Measurements from ENCODE around the gene TNS3.

GRCh38 chr7:47295606-47296005, 286.3 kb downstream of the TNS3 start:
- no peak for TF ChIP-seq CTCF (IDR thresholded peaks at IDR 0.05)
- TF ChIP-seq POLR2A (IDR thresholded peaks at IDR 0.05): no peak

Measured in uterus (tissue), 2 donors.